Colonic mucosa (tissue), 4 donors: ENCODE data around the gene FAM210B. TPM values are rescaled to one million over a fixed set of nuclear protein-coding genes. Genes with fewer than 3 reads are reported as not detected.
"Not testable (repeated sequence)": the region's sequence is repeated elsewhere in the genome, so short reads cannot be mapped to it uniquely, and the experiment has no call there.

Experiments used
- DNase-seq: peaks from one replicate; pipeline ENCODE4 v3.0.0-alpha.2; 2020
- H3K27ac ChIP-seq: fragments of 200-600 bp; one replicate; pipeline ENCODE4 v1.8.0; 2021
- H3K27me3 ChIP-seq: fragments of 200-600 bp; one replicate; pipeline ENCODE4 v1.8.0; 2021
- H3K36me3 ChIP-seq: fragments of 200-600 bp; one replicate; pipeline ENCODE4 v1.8.0; 2021
- H3K4me1 ChIP-seq: fragments of 200-600 bp; one replicate; pipeline ENCODE4 v1.8.0; 2021; ENCODE audit warnings: mild to moderate bottlenecking
- H3K4me3 ChIP-seq: fragments of 200-600 bp; one replicate; pipeline ENCODE4 v1.8.0; 2021
- H3K9ac ChIP-seq, 2 donors: one replicate each; pipeline ENCODE4 v1.7.0; 2013; ENCODE audit warnings: control low read depth in 2 of 2, low read depth in 2 of 2, low read length in 2 of 2
- H3K9me3 ChIP-seq: fragments of 200-600 bp; one replicate; pipeline ENCODE4 v1.8.0; 2021
- CTCF ChIP-seq: fragments of 200-600 bp; IDR thresholded peaks from one replicate; pipeline ENCODE4 v1.8.0; 2022; ENCODE audit warnings: antibody characterized with exemption, mild to moderate bottlenecking
- intact Hi-C: fragments of 100-400 bp; cut with DNase I; formaldehyde crosslinking; loops from one replicate; pipeline ENCODE4 v1.14.1; 2022
- total RNA-seq, 2 donors: library from RNA; stranded (reverse); fragmentation: NEBNext Ultra II Directional in 1 of 2; extraction: Animal tissue kit (Norgen Biotek cat#: 25700) in 1 of 2; gene quantifications; one replicate each; pipeline ENCODE4 v1.2.1, GENCODE V29; 2021
- donor health status: healthy.
- donor health status: DM: no; HTN: no; CAD: no.
- donor health status: DM: no; HTN: no; CAD: no.

The FAM210B gene
- total RNA-seq, 2 donors from 2014 or later: 18.2 to 35.2 TPM

- Histone ChIP-seq H3K4me3 (no peak overlapping the region), H3K9me3 (no peaks in the 10 kb centered on the region), H3K27ac (no peak overlapping the region), H3K27me3 (no peaks in the 10 kb centered on the region), H3K4me1 (peaks cover 5% of the 10 kb centered on the region), H3K9ac (no peak overlapping the region), H3K36me3 (no peaks in the 10 kb centered on the region)
- intact Hi-C loops: no loop called here
- TF ChIP-seq CTCF: no peak
- DNase-seq: no peak
Observed at GRCh38 chr20:56388882-56389281, 30.1 kb downstream of the FAM210B start.

- no peak overlapping the region for H3K9ac ChIP-seq
- H3K4me1 ChIP-seq: peaks cover 6% of the 10 kb centered on the region
- DNase-seq: no peak
- H3K9me3 ChIP-seq: no peaks in the 10 kb centered on the region
- intact Hi-C loops: no loop called here
- TF ChIP-seq CTCF: no peak
- no peak overlapping the region for H3K4me3 ChIP-seq
- no peak overlapping the region for H3K27ac ChIP-seq
- H3K36me3 ChIP-seq: no peaks in the 10 kb centered on the region
- H3K27me3 ChIP-seq: no peaks in the 10 kb centered on the region
Observed at GRCh38 chr20:56389807-56390206, 31.0 kb downstream of the FAM210B start.

GRCh38 chr20:56390396-56390795 lies 31.6 kb downstream of the FAM210B start:
- H3K4me1 ChIP-seq, DNase-seq, H3K9me3 ChIP-seq, H3K36me3 ChIP-seq, H3K4me3 ChIP-seq, H3K27ac ChIP-seq, intact Hi-C loops, H3K9ac ChIP-seq, H3K27me3 ChIP-seq: not testable (repeated sequence)

- Histone ChIP-seq H3K27ac (peak overlapping the region; percentile 89), H3K36me3 (no peaks in the 10 kb centered on the region), H3K9me3 (no peaks in the 10 kb centered on the region), H3K9ac (peak overlapping the region in 1 of 2 donors; percentile 65), H3K27me3 (no peaks in the 10 kb centered on the region), H3K4me3 (peak overlapping the region; percentile 88), H3K4me1 (peaks cover 6% of the 10 kb centered on the region)
- TF ChIP-seq CTCF: no peak
- intact Hi-C loops: no loop called here
- no peak for DNase-seq
Observed at GRCh38 chr20:56391037-56391436, 32.3 kb downstream of the FAM210B start.

GRCh38 chr20:56391596-56392131 lies 32.9 kb downstream of the FAM210B start:
- Histone ChIP-seq H3K4me3 (peak overlapping the region; percentile 88), H3K4me1 (peaks cover 6% of the 10 kb centered on the region), H3K27me3 (no peaks in the 10 kb centered on the region), H3K36me3 (peaks cover 2% of the 10 kb centered on the region), H3K27ac (peak overlapping the region; percentile 89), H3K9me3 (no peaks in the 10 kb centered on the region), H3K9ac (peak overlapping the region; percentile 54 to 85)
- intact Hi-C loops: no loop called here
- peak; percentile 25 for DNase-seq
- TF ChIP-seq CTCF: no peak

- Histone ChIP-seq H3K9ac (peak within 1 kb of the TSS; percentile 80 to 85), H3K9me3 (no peaks in the 10 kb centered on the region), H3K27ac (peak within 1 kb of the TSS; percentile 89), H3K4me1 (peaks cover 6% of the 10 kb centered on the region), H3K4me3 (peak within 1 kb of the TSS; percentile 88), H3K36me3 (peaks cover 9% of the 10 kb centered on the region), H3K27me3 (no peaks in the 10 kb centered on the region)
- no peak for TF ChIP-seq CTCF
- DNase-seq: peak; percentile 100
- intact Hi-C loops: no loop called here
Observed at GRCh38 chr20:56392132-56392880, 33.5 kb downstream of the FAM210B start, which contains the start of the genes AURKA and CSTF1. Gene AURKA, minus strand, starts transcription at chr20:56392215. Its CDS starts 4,018 bp downstream, at chr20:56388197. Gene CSTF1, plus strand, starts transcription at chr20:56392645. Its CDS starts 2,908 bp downstream, at chr20:56395553.
